ENCODE data around the gene CIRBP. TPM values are rescaled to one million over a fixed set of nuclear protein-coding genes. Genes with fewer than 3 reads are reported as not detected.

Gene CIRBP
- total RNA-seq, 1 donor from 2014 or later: 399 TPM

GRCh38 chr19:1313695-1314613 lies 44.8 kb downstream of the CIRBP start:
- no peak for ATAC-seq (ENCODE audit: low read depth)
- no peak for DNase-seq
- CTCF ChIA-PET: no interaction called here
- H3K36me3 Mint-ChIP-seq (ENCODE audit: low read depth): no peaks in the 10 kb centered on the region
- H3K27me3 Mint-ChIP-seq: peaks cover 17% of the 10 kb centered on the region
- intact Hi-C loops (cut with micrococcal nuclease): no loop called here
- no peak overlapping the region for H3K27ac Mint-ChIP-seq
- H3K4me1 Mint-ChIP-seq: no peaks in the 10 kb centered on the region
- no peak overlapping the region for H3K4me3 Mint-ChIP-seq
- no peaks in the 10 kb centered on the region for H3K9me3 Mint-ChIP-seq
- TF ChIP-seq CTCF (IDR thresholded peaks at IDR 0.05): no peak
- POLR2A ChIA-PET: no interaction called here

- CTCF ChIA-PET: interaction anchor here (0.7 to 1.4 kb wide), 3 partner anchors 9 to 68 kb away, joined by 3 to 15 read pairs (median 4); partner anchors contain the start of gene NDUFS7
- no peaks in the 10 kb centered on the region for H3K36me3 Mint-ChIP-seq (ENCODE audit: low read depth)
- ATAC-seq (ENCODE audit: low read depth) (peak; percentile 72), DNase-seq (peak; percentile 40)
- TF ChIP-seq CTCF (IDR thresholded peaks at IDR 0.05): no peak
- no peaks in the 10 kb centered on the region for H3K4me1 Mint-ChIP-seq
- H3K27me3 Mint-ChIP-seq: peaks cover 21% of the 10 kb centered on the region
- no peak overlapping the region for H3K27ac Mint-ChIP-seq
- intact Hi-C loops (cut with micrococcal nuclease): loop anchor here (1.0 kb wide), 1 partner anchor 57 kb away; no protein-coding TSS in a partner anchor
- H3K9me3 Mint-ChIP-seq: no peaks in the 10 kb centered on the region
- no peak overlapping the region for H3K4me3 Mint-ChIP-seq
- POLR2A ChIA-PET: interaction anchor here (0.7 kb wide), 2 partner anchors 93 to 353 kb away, joined by 3 to 6 read pairs; no protein-coding TSS in a partner anchor
Measured at GRCh38 chr19:1315470-1316166, 46.5 kb downstream of the CIRBP start.

- DNase-seq: no peak
- Mint-ChIP-seq H3K9me3 (no peaks in the 10 kb centered on the region), H3K4me3 (no peak overlapping the region), H3K27ac (no peak overlapping the region), H3K4me1 (no peaks in the 10 kb centered on the region), H3K27me3 (peaks cover 24% of the 10 kb centered on the region), H3K36me3 (ENCODE audit: low read depth) (no peaks in the 10 kb centered on the region)
- ATAC-seq (ENCODE audit: low read depth): no peak
- POLR2A ChIA-PET: interaction anchor here (0.7 kb wide), 1 partner anchor 92 kb away, joined by 6 read pairs; no protein-coding TSS in a partner anchor
- intact Hi-C loops (cut with micrococcal nuclease): no loop called here
- TF ChIP-seq CTCF (IDR thresholded peaks at IDR 0.05): no peak
- CTCF ChIA-PET: interaction anchor here (0.7 kb wide), 1 partner anchor 67 kb away, joined by 4 read pairs; the partner anchor contains the start of gene NDUFS7
Measured at GRCh38 chr19:1316466-1316865, 47.3 kb downstream of the CIRBP start.

- TF ChIP-seq CTCF (IDR thresholded peaks at IDR 0.05): no peak
- POLR2A ChIA-PET: interaction anchor here (0.6 kb wide), 1 partner anchor 39 kb away, joined by 3 read pairs; no protein-coding TSS in a partner anchor
- no peak for DNase-seq
Measured at GRCh38 chr19:1317274-1318003, 48.3 kb downstream of the CIRBP start.

More at GRCh38 chr19:1317274-1318003, 48.3 kb downstream of the CIRBP start:
- Mint-ChIP-seq H3K27me3 (peaks cover 28% of the 10 kb centered on the region), H3K4me1 (no peaks in the 10 kb centered on the region), H3K4me3 (no peak overlapping the region), H3K36me3 (ENCODE audit: low read depth) (no peaks in the 10 kb centered on the region), H3K27ac (no peak overlapping the region), H3K9me3 (no peaks in the 10 kb centered on the region)
- ATAC-seq (ENCODE audit: low read depth): no peak
- intact Hi-C loops (cut with micrococcal nuclease): no loop called here
- CTCF ChIA-PET: no interaction called here

Measured in activated B cell treated with CpG ODN at 0.5 μM for 24 hours (primary cell).